HG03439 (cell line): ENCODE data around the gene PURA.

Source experiments
- ATAC-seq: cut with Tn5 transposase; IDR thresholded peaks from one replicate; pipeline ENCODE4 v1.9.1; 2021; ENCODE audit warnings: mild to moderate bottlenecking, moderate library complexity; ENCODE audit not compliant: unreplicated experiment

Gene PURA

DNA sequence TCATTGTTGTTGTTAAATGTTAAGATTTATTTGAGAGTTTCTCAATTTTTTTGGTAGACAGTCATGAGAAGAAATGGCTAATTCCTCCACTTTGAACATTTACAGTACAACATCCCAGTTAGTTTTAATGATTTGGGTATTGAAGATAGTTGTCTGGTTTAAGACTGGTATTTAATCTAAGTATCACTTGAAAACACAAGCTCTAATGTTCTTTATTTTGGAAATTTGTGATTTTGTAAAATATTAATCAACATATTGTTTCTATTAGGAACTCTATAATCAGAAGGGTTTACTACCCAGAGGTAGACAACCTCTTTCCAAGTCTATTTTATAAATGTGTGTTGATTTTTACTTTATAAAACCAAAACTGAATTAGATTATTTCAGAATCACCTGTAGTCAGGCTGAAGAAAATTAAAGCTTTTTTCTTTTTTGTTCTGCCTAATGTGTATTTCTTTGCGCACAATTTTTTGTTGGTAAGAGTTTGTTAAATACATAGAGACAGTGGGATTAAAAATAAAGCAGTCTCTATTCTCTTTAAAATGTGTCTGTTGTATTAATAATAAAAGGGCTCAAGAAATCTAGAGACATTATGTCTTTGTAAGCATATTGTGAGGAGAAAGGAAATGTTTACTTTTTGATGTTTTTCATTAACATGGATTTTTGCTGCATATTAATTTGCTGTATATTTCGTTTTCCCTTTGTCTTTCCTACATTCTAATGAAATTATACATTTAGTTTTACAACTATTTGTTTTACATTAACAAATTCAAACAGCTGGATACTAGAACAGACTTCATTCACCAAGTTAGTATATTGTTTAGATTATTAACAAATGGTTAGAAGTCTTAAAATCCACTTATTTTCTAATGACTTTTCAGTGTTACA is 3.9 kb upstream of the PURA start:
- ATAC-seq: no peak

DNA sequence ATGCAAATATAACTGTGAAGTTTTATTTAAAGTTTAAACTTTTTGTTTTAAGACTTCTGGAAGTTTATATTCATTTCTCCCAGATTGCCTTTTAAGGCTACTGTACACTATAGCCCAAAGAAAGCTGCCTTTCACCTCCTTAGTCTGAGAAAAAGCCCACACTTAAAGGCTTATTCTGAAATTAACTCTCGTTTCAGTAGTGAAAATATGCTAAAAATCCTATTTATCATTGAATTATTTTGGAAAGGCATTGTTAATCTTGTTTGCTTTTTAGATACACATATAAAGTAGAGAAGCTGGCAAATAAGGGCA is 3.3 kb upstream of the PURA start:
- ATAC-seq: no peak

DNA sequence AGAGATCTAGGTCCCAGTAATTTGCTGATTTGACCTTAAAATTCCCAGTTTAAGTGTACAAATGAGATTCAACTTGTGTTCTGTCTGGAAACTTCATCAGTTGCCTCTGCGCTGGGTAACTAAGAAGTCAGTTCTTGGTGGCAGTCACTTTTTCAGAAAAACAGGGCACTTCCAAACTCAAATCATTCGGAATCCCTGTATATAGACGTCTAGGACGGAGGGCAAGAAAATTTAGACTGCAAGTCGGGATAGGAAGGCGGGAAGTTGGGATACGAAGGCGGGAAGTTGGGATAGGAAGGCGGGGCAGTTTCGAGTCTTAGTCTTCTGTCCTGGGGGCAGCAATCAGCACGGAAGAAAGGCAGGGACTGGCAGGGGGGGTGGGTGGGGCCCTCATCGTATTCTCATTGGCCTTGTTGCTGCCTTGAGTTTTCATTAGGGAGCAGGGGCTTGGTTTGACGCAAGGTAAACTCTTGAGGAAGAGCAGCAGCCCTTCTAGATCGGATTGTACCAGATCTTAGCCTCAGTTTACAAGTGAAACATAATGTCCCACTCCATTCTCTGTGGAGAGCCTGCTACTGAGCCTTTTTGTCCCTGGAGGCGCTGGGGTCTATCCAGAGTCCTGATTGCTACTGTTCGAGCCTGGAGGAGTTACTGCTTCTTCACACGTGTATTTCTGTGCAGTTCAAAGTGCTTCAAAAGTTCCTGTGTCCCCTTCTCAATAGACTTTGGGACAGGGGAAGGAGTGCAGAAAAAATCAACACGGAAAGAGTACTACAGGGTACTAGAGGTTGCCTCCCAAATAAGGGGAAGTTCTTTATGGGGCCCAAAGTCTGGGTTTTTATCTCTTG is 2.7 kb upstream of the PURA start:
- ATAC-seq: no peak

DNA sequence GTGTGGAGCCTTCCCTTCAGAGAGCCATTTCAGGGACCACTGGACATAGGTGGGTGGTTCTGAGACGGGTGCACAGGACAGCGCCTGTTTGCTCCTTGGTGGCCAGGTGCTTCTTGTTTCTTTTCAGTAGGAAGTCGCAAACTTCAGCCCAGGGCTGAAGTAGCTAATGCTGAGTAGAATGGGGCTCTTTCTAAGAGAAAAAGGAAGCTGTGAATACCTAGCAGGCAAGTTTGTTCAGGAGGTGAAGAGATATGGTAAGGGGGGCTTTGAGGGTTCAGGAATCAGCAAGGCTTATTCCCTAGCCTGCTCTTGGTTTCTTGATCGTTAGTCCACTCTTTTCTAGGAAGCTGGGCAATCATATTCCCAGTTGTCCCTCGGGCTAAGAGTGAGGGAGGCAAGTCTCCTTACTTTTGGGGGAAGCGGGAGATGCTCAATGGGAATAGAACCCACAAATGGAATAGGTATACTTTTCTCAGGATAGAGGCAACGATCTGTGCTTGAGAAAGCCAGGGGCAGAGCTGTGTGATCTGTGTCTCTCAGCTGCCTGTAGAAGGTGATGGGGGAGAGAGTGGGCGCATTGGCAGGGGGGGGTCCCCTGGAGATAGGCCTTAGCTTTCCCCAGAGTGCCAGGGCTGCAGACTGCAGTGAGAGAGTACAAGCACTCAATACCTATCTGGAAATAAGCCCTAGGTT is 1.9 kb upstream of the PURA start:
- ATAC-seq: no peak

DNA sequence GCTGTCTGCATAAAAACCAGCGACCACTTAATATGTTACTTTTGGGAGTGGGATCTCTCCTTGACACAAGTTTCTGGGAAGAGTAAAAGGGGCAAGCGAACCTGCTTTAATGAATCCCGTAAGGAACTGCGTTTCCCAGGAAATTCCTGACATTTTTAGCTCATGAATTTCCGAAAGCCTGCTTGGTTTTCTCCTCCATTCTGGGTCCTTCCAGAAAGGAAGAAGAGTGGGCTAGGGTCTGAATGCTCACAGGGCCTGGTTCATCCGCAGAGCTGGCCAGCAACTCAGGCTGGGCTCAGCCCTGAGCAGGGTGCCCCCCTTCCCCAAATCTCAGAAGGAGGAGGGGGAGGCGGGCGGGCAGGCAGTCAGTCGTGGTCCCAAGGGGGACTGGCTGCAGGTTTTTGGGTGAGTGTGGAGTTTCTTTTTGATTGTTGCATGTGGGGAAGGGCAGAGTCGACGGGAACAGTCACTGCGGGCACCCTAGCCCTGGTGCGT is 1.2 kb upstream of the PURA start:
- no peak for ATAC-seq

DNA sequence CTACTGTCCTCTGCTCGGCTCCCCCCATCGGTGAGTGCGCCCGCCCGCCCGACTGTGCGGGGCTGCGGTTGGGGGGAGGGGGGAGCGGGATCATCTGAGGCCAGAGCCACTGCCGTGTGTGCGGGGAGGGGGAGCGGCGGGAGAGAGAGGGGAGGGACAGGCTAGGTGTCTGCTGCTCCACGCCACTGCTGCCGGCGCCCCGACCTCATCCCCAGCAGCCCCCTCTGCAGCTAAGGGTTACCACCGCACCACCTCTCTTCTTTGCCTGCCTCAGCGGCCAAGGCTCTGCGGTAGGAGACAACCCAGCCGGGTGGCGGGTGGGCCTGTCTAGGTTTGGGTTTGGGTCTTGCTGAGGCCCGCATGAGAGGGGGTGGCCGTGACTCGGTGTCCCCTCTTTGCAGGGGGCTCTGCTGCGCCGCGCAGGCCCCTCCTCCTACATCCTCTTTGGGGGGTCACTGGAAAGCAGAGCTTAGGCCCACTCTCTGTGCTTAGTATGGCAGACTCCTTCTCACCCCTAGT is 670 bp upstream of the PURA start:
- peak; percentile 5 for ATAC-seq

DNA sequence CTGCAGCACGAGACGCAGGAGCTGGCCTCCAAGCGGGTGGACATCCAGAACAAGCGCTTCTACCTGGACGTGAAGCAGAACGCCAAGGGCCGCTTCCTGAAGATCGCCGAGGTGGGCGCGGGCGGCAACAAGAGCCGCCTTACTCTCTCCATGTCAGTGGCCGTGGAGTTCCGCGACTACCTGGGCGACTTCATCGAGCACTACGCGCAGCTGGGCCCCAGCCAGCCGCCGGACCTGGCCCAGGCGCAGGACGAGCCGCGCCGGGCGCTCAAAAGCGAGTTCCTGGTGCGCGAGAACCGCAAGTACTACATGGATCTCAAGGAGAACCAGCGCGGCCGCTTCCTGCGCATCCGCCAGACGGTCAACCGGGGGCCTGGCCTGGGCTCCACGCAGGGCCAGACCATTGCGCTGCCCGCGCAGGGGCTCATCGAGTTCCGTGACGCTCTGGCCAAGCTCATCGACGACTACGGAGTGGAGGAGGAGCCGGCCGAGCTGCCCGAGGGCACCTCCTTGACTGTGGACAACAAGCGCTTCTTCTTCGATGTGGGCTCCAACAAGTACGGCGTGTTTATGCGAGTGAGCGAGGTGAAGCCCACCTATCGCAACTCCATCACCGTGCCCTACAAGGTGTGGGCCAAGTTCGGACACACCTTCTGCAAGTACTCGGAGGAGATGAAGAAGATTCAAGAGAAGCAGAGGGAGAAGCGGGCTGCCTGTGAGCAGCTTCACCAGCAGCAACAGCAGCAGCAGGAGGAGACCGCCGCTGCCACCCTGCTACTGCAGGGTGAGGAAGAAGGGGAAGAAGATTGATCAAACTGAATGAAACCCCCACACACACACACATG is 654 bp downstream of the PURA start:
- ATAC-seq: peak; percentile 33

DNA sequence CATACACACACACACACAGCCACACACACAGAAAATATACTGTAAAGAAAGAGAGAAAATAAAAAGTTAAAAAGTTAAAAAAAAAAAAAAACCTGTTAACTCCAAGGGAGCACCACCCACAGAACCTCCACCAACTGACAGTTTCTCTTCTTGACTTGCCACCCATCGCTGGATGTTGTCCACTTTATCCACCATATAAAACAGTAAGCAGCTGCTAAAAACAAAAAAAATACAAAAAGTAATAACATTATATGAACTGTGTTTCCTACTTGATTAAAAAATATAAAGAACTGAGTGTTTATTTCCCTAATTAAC is 1.2 kb downstream of the PURA start:
- no peak for ATAC-seq

DNA sequence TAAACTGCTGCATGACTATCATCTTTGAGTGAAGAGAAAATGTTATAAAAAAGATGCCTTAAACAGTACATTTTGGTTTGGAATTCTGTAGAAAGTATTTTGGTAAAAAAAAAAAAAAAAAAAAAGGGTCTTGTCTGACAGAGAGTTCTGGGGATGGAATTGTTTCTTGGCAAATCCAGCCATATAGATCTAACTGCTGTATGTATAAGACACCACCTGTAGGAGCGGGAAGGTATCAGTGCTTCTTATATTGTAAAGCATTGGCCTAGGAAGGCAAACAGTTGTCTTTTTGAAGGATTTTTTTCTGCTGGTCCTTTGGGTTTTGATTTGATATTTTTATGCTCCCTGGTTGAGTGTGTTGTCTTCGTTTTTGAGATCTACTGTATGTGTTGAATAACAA is 2.8 kb downstream of the PURA start:
- ATAC-seq: no peak

DNA sequence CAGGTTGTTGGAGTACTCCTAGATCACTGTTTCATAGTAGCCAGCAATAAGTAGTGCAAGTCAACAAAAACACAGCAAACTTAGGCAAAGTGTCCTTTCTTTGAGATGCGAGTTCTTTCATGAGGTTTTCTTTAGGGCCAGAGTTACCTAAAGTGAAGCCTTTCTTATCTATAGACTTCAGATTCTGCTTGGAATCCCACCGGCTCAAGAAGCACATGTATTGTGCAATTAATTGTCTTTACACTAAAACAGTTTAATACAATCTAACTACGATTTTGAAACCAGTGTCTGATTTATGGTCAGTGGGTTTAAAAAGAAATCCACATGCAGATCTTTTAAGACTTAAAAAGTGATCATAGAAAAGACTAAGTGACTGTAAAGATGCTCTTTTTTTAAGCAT is 3.6 kb downstream of the PURA start:
- no peak for ATAC-seq

DNA sequence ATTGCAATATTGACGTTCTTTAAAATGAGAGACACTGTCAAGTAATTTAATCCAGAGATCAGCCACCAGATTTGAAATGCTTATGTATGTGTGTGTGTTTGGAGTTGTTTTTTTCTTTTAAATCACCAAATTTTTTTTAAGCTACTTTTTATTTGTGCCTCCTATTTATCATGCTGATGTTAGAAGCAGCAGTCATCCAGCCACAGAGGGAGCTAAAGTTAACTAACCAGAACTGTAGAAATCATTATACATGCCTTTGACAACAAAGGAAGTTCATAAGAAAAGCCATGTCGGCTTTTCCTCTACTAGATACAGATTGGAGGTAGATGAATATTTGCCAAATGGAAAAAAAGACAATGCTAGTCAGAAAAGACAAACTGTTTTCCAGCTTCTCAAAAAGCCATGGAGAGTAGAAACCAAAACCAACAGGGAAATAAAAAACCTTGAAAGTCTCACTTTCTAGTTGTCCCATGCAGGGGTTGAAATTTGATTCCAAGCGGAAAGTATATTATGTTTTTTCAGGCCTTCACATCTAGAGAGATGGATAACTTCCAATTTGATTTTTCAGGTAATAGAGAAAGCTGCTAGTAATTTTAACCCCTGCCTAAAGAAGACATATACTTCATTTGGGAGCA is 4.5 kb downstream of the PURA start:
- no peak for ATAC-seq

DNA sequence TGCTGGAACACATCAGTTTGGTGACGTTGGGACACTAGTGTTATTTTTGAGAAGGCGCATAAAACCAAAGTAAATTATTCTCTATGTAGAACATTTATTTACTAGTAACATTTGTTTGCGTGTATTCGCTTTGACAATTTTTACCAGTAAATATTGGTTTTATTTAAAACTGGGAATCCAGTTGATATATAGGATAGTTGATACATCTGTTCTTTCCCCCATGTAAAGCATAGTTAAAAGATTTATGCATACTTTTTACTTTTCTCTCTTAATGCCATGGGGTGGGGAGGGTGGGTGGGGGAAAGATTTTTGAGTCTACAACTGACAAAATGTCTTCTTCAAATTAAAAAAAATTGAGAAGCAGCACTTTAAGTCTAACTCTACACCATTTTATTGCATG is 11.7 kb downstream of the PURA start, which contains the start of gene IGIP:
Gene IGIP, plus strand, starts transcription at position 301 of the 400 bp plus-strand sequence. CDS start 2,540 bp downstream, outside the sequence.
- ATAC-seq: no peak

DNA sequence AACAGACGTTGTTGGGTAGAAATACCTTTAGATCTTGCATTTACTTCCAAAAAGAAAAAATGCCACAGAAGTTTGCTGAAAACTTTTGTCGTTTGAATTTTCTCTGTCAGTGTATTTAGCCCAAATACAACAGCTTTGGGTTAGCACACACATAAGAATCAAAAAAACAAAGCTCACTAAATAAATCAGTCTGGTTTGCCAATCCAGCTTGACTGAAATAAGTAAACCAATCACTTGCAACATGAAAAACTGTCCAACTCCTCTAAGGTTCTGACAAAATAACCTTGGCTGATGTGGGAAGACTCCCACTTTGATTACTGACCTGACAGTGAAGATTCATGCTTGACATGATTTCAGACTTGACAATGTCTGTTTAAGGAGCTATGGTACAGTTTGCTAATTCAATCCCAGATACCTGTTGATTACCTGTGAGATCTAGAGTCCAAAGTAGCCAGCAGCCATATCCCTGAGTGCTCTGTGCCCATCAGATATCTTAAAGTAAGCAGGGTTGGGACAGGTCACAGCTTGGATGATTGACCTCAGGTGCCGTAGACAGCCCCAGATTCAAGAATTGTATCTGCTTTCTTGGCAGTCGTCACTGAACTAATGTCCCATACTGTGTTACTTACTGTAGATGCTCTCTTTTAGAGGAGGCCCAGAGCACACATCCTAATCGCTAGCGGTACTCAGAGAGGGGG is 12.6 kb downstream of the PURA start:
- ATAC-seq: no peak

DNA sequence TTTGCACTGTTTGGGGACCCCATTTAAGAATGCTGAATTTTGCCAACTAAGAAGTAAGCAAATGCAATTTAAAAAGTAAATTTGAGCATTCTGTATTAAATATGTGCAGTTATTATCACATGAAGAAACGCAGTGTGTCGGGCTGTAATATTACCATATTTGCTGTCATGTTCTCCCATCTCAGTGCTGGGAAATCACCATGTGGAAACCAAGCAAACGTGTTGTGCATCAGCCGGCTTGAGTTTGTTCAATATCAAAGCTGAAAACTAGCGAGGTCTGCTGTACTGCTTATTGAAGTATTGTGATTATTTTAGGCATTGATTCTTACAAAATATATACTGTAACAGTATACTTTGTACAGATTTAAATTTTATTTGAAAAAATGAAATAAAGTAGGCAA is 14.5 kb downstream of the PURA start:
- ATAC-seq: no peak

DNA sequence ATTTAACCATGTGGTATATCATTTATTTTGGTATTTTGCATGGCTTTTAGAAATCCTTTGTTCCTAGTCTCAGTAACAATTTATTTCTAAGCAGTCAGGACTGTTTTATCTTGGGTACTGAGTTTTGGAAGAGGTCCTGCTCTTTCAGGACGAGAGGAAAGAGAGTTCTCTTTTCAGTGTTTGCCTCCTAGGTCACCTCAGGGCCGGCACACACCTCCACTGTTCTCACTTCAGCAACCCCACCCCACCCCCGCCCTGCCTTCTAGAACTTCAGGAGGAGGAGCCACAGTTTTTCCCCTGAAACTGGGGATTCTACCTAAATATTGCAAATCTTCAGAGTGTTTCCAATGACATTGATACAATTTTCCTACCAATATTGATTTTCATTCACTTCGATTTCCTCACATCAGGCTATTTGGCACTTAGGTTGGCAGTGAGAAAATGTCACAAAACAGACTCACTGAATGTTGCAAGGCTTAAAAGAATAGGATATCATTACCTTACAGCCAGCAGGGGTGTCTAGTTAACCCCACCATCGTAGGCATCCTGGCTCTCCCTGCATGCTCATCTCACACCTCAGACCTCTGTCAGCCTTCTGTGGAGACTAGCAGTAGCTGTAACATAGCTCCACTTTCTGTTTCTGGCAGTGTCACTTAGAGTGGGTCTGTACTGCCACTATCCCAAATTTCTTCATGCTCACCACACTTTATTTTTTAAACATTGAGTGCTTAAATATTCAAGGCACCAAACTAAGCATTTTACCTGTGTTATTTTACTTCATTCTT is 17.2 kb downstream of the PURA start:
- no peak for ATAC-seq

DNA sequence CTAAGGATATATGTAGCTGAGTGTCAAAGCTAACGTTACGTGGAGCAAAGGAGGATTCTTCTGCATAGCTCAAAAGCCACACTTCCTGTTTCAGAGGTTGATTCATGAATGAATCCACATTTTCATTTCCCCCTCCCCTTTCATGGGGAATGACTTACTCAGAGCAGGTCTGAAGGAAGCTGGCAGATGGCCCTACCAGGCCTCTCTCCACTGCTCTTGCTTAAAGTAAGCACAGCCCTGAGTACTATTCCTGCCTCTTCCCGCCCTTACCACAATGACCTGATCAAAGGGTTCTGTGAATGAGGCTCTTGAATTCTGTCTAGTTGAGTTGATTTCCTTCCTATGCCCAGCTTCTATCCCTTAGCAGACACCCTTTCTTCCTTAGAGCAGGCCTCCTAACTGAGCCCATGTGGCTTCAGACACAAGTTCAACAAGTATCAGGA is 18.1 kb downstream of the PURA start:
- no peak for ATAC-seq

DNA sequence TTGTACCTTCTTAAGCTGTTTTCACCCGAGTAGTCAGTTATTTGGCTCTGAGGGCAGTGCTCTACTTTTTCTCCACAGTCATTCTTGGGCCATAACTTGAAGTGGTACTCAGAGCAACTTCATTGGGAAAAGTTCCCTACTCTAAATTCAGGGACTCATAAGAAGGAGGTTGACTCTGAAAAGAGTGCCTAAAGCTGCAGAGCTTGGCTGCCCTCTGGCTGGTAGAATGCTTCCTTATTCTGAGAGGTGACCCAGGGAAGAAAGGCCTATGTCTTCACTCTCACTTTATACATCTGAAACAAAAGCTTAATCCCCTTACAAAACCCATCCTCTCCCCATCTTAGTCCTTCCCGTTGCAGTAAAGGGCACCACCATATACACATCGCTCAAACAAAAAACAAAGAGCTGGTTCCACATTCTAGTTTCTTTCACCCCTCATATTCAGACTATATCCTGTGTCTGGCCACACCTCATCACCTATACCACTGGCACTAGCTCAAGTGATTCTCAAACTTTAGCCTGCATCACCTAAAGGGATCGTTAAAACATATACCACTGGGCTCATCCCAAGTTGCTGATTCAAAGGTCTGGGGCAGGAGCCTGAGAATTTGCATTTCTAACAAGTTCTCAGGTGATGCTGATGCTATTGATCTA is 19.7 kb downstream of the PURA start:
- no peak for ATAC-seq
